Activated CD8-positive, alpha-beta T cell treated with anti-CD3 and anti-CD28 coated beads for 36 hours (primary cell): ENCODE data around the gene SPAG9. TPM values are rescaled to one million over a fixed set of nuclear protein-coding genes. Genes with fewer than 3 reads are reported as not detected.

Experiments
- ATAC-seq: fragments of 200-7000 bp; cut with Tn5 transposase; one replicate; pipeline ENCODE4 v1.10.0; 2021; ENCODE audit warnings: mild to moderate bottlenecking, moderate library complexity
- CTCF ChIA-PET: fragments of 350-600 bp; sonication (Branson Sonifier 250); formaldehyde crosslinking; loops from one replicate; lab custom pipeline; 2021; ENCODE audit warnings: antibody characterized with exemption; lab: Charles Lee
- POLR2A ChIA-PET: fragments of 350-600 bp; sonication (Branson Sonifier 250); formaldehyde crosslinking; loops from one replicate; lab custom pipeline; 2021; ENCODE audit warnings: antibody characterized with exemption; lab: Charles Lee
- DNase-seq: peaks from one replicate; pipeline ENCODE4 v3.0.0-alpha.2; 2020
- H3K27ac Mint-ChIP-seq: one replicate; pipeline ENCODE4 v1.8.0; 2021; ENCODE audit warnings: mild to moderate bottlenecking, mixed read lengths
- H3K27me3 Mint-ChIP-seq: one replicate; pipeline ENCODE4 v1.8.0; 2021; ENCODE audit warnings: mixed read lengths
- H3K36me3 Mint-ChIP-seq: one replicate; pipeline ENCODE4 v1.8.0; 2021; ENCODE audit warnings: low read depth, mixed read lengths
- H3K4me1 Mint-ChIP-seq: one replicate; pipeline ENCODE4 v1.8.0; 2021; ENCODE audit warnings: low read depth, mixed read lengths
- H3K4me3 Mint-ChIP-seq: one replicate; pipeline ENCODE4 v1.8.0; 2021; ENCODE audit warnings: mild to moderate bottlenecking, moderate library complexity, mixed read lengths
- H3K9me3 Mint-ChIP-seq: one replicate; pipeline ENCODE4 v1.8.0; 2021; ENCODE audit warnings: mixed read lengths
- intact Hi-C: fragments of 100-400 bp; cut with micrococcal nuclease; formaldehyde crosslinking; loops from one replicate; pipeline ENCODE4 v1.10.0; 2022
- total RNA-seq, 2 experiments: library from RNA; stranded (reverse); gene quantifications; one replicate each; pipeline ENCODE4 v1.2.3, GENCODE V29; 2021
- TF ChIP-seq, protein P1 (sequence below): fragments of 200-600 bp; IDR thresholded peaks from one replicate; pipeline ENCODE4 v1.8.0; 2022; ENCODE audit warnings: antibody characterized with exemption, mild to moderate bottlenecking

Gene SPAG9
- total RNA-seq, 2 experiments from 2014 or later, result 54.3 to 59.8 TPM

DNA sequence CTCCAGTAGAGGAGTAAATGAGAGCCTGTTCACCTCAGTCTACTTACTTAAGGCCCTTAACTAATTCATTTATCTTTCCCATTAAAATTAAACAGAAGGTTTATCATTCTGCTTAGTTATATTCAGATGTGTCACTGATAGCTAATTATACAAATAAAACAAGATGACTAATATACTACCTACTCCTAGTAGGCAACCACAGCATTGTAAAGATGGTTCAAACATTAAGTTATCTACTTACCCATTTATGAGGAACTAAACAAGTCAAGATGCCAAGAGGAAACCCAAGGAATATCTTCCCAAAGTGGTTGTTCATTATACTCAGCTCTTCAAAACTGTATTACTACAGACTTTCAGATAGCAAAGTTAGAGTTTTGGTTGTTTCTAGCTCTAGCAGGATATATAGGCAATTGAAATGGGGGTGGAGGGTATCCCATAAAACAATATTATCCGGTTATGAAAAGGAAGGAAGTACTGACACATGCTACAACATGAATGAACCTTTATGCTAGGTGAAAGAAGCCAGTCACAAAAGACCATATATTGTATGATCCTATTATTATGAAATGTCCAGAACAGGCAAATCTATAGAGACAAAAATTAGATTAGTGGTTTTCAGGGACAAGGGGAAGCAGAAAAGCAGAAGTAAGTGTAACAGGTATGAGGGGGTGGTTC is 56.5 kb downstream of the SPAG9 start:
- POLR2A ChIA-PET, result no interaction called here
- peaks cover 17% of the 10 kb centered on the region for H3K4me1 Mint-ChIP-seq
- no peaks in the 10 kb centered on the region for H3K36me3 Mint-ChIP-seq
- TF ChIP-seq, protein P1, sequence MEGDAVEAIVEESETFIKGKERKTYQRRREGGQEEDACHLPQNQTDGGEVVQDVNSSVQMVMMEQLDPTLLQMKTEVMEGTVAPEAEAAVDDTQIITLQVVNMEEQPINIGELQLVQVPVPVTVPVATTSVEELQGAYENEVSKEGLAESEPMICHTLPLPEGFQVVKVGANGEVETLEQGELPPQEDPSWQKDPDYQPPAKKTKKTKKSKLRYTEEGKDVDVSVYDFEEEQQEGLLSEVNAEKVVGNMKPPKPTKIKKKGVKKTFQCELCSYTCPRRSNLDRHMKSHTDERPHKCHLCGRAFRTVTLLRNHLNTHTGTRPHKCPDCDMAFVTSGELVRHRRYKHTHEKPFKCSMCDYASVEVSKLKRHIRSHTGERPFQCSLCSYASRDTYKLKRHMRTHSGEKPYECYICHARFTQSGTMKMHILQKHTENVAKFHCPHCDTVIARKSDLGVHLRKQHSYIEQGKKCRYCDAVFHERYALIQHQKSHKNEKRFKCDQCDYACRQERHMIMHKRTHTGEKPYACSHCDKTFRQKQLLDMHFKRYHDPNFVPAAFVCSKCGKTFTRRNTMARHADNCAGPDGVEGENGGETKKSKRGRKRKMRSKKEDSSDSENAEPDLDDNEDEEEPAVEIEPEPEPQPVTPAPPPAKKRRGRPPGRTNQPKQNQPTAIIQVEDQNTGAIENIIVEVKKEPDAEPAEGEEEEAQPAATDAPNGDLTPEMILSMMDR, result no peak
- ATAC-seq (no peak), DNase-seq (no peak)
- CTCF ChIA-PET, result no interaction called here
- no peaks in the 10 kb centered on the region for H3K9me3 Mint-ChIP-seq
- intact Hi-C loops, result no loop called here
- H3K27ac Mint-ChIP-seq, result no peak overlapping the region
- no peak overlapping the region for H3K4me3 Mint-ChIP-seq
- H3K27me3 Mint-ChIP-seq, result no peaks in the 10 kb centered on the region

DNA sequence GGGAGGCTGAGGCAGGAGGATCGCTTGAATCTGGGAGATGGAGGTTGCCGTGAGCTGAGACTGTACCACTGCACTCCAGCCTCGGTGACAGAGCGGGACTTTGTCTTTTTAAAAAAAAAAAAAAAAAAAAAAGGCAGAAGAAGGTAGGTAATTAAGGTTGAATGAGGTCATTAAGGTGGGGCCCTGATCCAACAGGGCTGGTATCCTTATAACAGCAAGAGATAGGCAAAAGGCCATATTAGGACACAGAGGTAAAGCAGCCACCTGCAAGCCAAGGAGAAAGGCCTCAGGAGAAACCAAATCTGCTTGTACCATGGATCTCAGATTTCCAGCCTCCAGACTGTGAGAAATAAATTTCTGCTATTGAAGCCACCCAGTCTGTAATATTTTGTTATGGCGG is 60.3 kb downstream of the SPAG9 start:
- CTCF ChIA-PET, result interaction anchor here (1.3 to 2.1 kb wide), 2 partner anchors 12 to 60 kb away, joined by 3 to 11 read pairs; no protein-coding TSS in a partner anchor
- Mint-ChIP-seq H3K4me3 (no peak overlapping the region), H3K9me3 (no peaks in the 10 kb centered on the region), H3K27ac (no peak overlapping the region), H3K36me3 (peaks cover under 1% of the 10 kb centered on the region), H3K27me3 (no peaks in the 10 kb centered on the region), H3K4me1 (peaks cover 10% of the 10 kb centered on the region)
- intact Hi-C loops, result no loop called here
- POLR2A ChIA-PET, result interaction anchor here (1.0 kb wide), 1 partner anchor 93 kb away, joined by 3 read pairs; the partner anchor contains the start of gene NME1
- TF ChIP-seq, protein P1, result no peak
- no peak for DNase-seq
- no peak for ATAC-seq

DNA sequence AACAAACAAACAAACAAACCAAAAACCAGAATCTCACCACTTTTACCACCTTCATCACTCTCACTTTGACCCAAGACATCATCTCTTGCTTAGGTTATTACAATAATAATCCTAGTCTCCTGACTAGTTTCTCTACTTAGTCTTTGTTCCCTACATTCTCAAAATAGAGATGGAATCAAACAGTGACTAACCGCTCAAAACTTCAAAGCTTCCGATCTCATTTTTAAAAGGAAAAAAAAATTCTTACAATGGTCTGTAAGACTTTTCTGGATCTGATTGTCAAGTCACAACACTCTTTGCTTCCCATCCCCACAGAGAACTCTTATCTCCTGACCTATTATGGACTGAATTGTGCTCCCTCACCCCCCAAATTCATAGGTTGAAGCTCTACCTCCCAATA is 60.9 kb downstream of the SPAG9 start:
- Mint-ChIP-seq H3K36me3 (peaks cover 1% of the 10 kb centered on the region), H3K4me1 (peaks cover 10% of the 10 kb centered on the region), H3K27ac (no peak overlapping the region), H3K27me3 (no peaks in the 10 kb centered on the region), H3K4me3 (no peak overlapping the region), H3K9me3 (no peaks in the 10 kb centered on the region)
- ChIA-PET CTCF (interaction anchor here (1.2 to 2.1 kb wide), 3 partner anchors 12 to 276 kb away, joined by 3 to 11 read pairs (median 3); no protein-coding TSS in a partner anchor), POLR2A (no interaction called here)
- intact Hi-C loops, result no loop called here
- ATAC-seq (no peak), DNase-seq (no peak)
- TF ChIP-seq, protein P1, result no peak

DNA sequence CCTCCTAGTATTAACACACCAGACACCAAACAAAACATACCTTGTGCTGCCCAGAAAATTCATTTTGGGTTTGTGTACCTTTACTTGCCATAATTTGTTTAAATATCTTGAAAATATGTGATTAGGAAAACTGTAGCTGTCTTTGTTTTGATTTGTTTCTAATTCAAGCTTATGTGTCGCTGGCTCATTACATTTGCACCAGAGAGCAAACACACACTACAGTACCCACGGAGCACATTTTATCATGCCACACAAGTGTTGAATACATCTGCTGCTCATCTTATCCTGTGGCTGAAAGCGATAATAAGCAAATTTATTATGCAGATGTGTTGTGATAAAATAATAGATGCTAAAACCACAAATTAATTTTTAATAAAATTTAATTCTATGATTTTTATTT is 63.1 kb downstream of the SPAG9 start:
- ChIA-PET CTCF (interaction anchor here (0.6 to 4.3 kb wide), 8 partner anchors 12 to 603 kb away, joined by 3 to 43 read pairs (median 4); partner anchors contain the start of gene NME1), POLR2A (no interaction called here)
- Mint-ChIP-seq H3K9me3 (no peaks in the 10 kb centered on the region), H3K36me3 (peaks cover 1% of the 10 kb centered on the region), H3K27ac (no peak overlapping the region), H3K4me1 (peaks cover 7% of the 10 kb centered on the region), H3K27me3 (no peaks in the 10 kb centered on the region), H3K4me3 (no peak overlapping the region)
- DNase-seq, result no peak
- ATAC-seq, result no peak
- TF ChIP-seq, protein P1, result no peak
- intact Hi-C loops, result no loop called here

DNA sequence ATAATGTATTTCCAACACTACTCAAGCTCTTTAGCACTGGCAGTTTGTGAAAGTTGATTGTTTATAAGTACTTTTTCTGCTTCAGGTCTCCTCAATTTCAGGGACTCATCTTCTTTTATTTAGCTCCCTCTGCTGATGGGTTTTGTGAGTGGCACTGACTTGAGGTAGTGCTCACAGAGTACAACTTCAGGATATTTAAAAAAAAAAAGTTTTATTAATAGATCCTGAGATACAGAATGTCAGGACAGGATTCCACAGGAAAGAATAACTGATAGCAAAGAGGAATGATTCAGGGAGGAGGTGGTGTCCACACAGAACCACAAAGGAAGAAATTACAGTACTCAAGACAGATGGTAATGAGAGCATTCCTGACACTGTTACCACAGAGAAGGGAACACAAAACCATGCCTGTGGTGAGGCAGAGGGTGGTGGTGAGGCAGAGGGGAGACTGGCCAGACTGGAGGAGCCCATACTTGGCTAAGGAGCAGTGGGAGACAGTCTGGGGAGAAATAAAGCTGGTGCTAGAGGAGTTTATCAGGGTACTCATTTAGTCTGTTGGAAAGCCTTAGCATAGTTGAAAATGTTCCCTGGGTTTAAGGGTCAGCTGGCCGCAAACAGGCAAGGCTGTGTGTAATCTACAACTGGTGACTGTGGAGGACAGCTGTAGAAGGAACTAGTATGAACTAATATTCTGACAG is 63.7 kb downstream of the SPAG9 start:
- TF ChIP-seq, protein P1, result peak; percentile 54
- intact Hi-C loops, result no loop called here
- ATAC-seq (no peak), DNase-seq (peak; percentile 34)
- ChIA-PET CTCF (interaction anchor here (0.6 to 4.3 kb wide), 19 partner anchors 9 to 603 kb away, joined by 3 to 43 read pairs (median 4); partner anchors contain the start of gene NME1), POLR2A (no interaction called here)
- H3K27ac Mint-ChIP-seq, result no peak overlapping the region
- H3K4me3 Mint-ChIP-seq, result no peak overlapping the region
- no peaks in the 10 kb centered on the region for H3K9me3 Mint-ChIP-seq
- no peaks in the 10 kb centered on the region for H3K27me3 Mint-ChIP-seq
- H3K36me3 Mint-ChIP-seq, result peaks cover 1% of the 10 kb centered on the region
- peaks cover 7% of the 10 kb centered on the region for H3K4me1 Mint-ChIP-seq
